K562 (cell line): ENCODE data around the gene NPHP1. TPM values are rescaled to one million over a fixed set of nuclear protein-coding genes. Genes with fewer than 3 reads are reported as not detected.

Source experiments
- ARID1B ChIP-seq: fragments of 450-650 bp; IDR thresholded peaks from 2 replicates; pipeline ENCODE4 v1.6.1; 2016; ENCODE audit warnings: antibody characterized with exemption, mild to moderate bottlenecking, inconsistent platforms
- BRF1 ChIP-seq: IDR thresholded peaks from 3 replicates; pipeline ENCODE4 v1.6.1; 2011; ENCODE audit warnings: borderline replicate concordance, mild to moderate bottlenecking; ENCODE audit not compliant: insufficient read length; ENCODE audit errors: extremely low read depth
- FOSL1 ChIP-seq: fragments of 200-800 bp; sonication (Bioruptor generic); conservative IDR thresholded peaks from 2 replicates; pipeline ENCODE4 v1.6.1; 2016; ENCODE audit warnings: missing genetic modification characterization, missing compliant biosample characterization
- FOXM1 ChIP-seq, 2 experiments: fragments of 450-650 bp in 1 of 2; sonication (generic) in 1 of 2; formaldehyde crosslinking in 1 of 2; IDR thresholded peaks; 2 replicates each; pipeline versions ENCODE4 v1.6.1 to v1.9.0; 2017 to 2022; ENCODE audit warnings: low read depth in 2 of 2, mild to moderate bottlenecking in 2 of 2, missing genetic modification reagents in 1 of 2, moderate library complexity in 1 of 2
- JUND ChIP-seq, 2 experiments: IDR thresholded peaks; 2 replicates in 1 of 2; 3 replicates in 1 of 2; pipeline ENCODE4 v1.6.1; 2011; ENCODE audit warnings: borderline replicate concordance in 2 of 2, low read depth in 2 of 2, low read length in 2 of 2, improper control_type of control experiment in 1 of 2, missing biosample characterization in 1 of 2, missing genetic modification characterization in 1 of 2, missing genetic modification reagents in 1 of 2
- KLF10 ChIP-seq: fragments of 250-450 bp; sonication (Bioruptor Pico); IDR thresholded peaks from 2 replicates; pipeline ENCODE4 v1.6.1; 2021; ENCODE audit warnings: matching md5 sums
- PHTF2 ChIP-seq: fragments of 250-450 bp; sonication (Bioruptor Pico); IDR thresholded peaks from 2 replicates; pipeline ENCODE4 v1.5.0; 2021; ENCODE audit warnings: mild to moderate bottlenecking
- PTRF ChIP-seq: fragments of 450-650 bp; IDR thresholded peaks from 2 replicates; pipeline ENCODE4 v1.6.1; 2016; ENCODE audit warnings: mild to moderate bottlenecking, missing genetic modification characterization, missing compliant biosample characterization
- SRSF3 ChIP-seq: fragments of 200-400 bp; formaldehyde crosslinking; IDR thresholded peaks from 2 replicates; pipeline ENCODE4 v1.6.1; 2016; ENCODE audit warnings: mild to moderate bottlenecking, low read length, moderate library complexity; ENCODE audit not compliant: insufficient read depth
- TAF15 ChIP-seq: fragments of 200-400 bp; formaldehyde crosslinking; IDR thresholded peaks from 2 replicates; pipeline ENCODE4 v1.6.1; 2017; ENCODE audit warnings: mild to moderate bottlenecking, low read depth, low read length, moderate library complexity
- TCFL5 ChIP-seq: fragments of 250-450 bp; sonication (Bioruptor Pico); conservative IDR thresholded peaks from 2 replicates; pipeline ENCODE4 v1.6.1; 2021; ENCODE audit warnings: mild to moderate bottlenecking, moderate library complexity, matching md5 sums
- ZNF316 ChIP-seq: fragments of 450-650 bp; IDR thresholded peaks from 2 replicates; pipeline ENCODE4 v1.6.1; 2016
- ZNF41 ChIP-seq: fragments of 250-450 bp; sonication (Bioruptor Pico); conservative IDR thresholded peaks from 2 replicates; pipeline ENCODE4 v1.4.0; 2020; ENCODE audit warnings: mild to moderate bottlenecking
- polyA plus RNA-seq, 8 experiments: library from polyadenylated mRNA; depleted of rRNA in 4 of 8; stranded (reverse) in 5 of 8; unstranded in 3 of 8; fragments of >200 nt; fragmentation: Nextera tagmentation in 2 of 8; fragmentation: Illumina TruSeq in 1 of 8; extraction: Ambion mirVana in 2 of 8; extraction: Trizol in 1 of 8; gene quantifications; 2 replicates each; pipeline versions ENCODE4 v1.2.1 to v1.2.3, GENCODE V29; 2011 to 2014; ENCODE audit warnings: inconsistent platforms in 1 of 8, missing spikeins in 1 of 8
- total RNA-seq, 7 experiments: library from RNA; depleted of rRNA in 6 of 7; stranded (reverse); fragments of >200 nt in 6 of 7; fragmentation: Illumina TruSeq in 2 of 7; extraction: Trizol in 2 of 7; gene quantifications; 2 replicates each; pipeline versions ENCODE4 v1.2.1 to v1.2.3, GENCODE V29; 2011 to 2021; ENCODE audit warnings: low replicate concordance in 1 of 7
- TF ChIP-seq, protein P1 (sequence below): fragments of 450-650 bp; IDR thresholded peaks from 2 replicates; pipeline ENCODE4 v1.6.1; 2016
- TF ChIP-seq, protein P2 (sequence below): fragments of 250-450 bp; sonication (Bioruptor Pico); IDR thresholded peaks from 2 replicates; pipeline ENCODE4 v1.4.0; 2020; ENCODE audit warnings: mild to moderate bottlenecking, moderate library complexity
- TF ChIP-seq, protein P3 (sequence below), 2 experiments: fragments of 450-650 bp; conservative IDR thresholded peaks; 2 replicates each; pipeline ENCODE4 v1.6.1; 2017; ENCODE audit warnings: mild to moderate bottlenecking in 2 of 2, moderate library complexity in 2 of 2
- TF ChIP-seq, protein P4 (sequence below): fragments of 250-450 bp; sonication (Bioruptor Pico); IDR thresholded peaks from 2 replicates; pipeline ENCODE4 v1.5.0; 2022; ENCODE audit warnings: mild to moderate bottlenecking
- TF ChIP-seq, protein P5 (sequence below), 2 experiments: fragments of 450-650 bp in 1 of 2; sonication (generic) in 1 of 2; formaldehyde crosslinking in 1 of 2; IDR thresholded peaks in 1 of 2; conservative IDR thresholded peaks in 1 of 2; 2 replicates each; pipeline versions ENCODE4 v1.6.1 to v1.8.1; 2016 to 2023; ENCODE audit warnings: mild to moderate bottlenecking in 2 of 2, moderate library complexity in 2 of 2, inconsistent platforms in 1 of 2, missing genetic modification reagents in 1 of 2

Gene NPHP1
- total and polyA plus RNA-seq, 9 of the 15 experiments (the other 6 are each of a cell fraction or from before 2014, with no cell fraction given), result 0.11 to 0.32 (median 0.20) TPM; not detected in 5

DNA sequence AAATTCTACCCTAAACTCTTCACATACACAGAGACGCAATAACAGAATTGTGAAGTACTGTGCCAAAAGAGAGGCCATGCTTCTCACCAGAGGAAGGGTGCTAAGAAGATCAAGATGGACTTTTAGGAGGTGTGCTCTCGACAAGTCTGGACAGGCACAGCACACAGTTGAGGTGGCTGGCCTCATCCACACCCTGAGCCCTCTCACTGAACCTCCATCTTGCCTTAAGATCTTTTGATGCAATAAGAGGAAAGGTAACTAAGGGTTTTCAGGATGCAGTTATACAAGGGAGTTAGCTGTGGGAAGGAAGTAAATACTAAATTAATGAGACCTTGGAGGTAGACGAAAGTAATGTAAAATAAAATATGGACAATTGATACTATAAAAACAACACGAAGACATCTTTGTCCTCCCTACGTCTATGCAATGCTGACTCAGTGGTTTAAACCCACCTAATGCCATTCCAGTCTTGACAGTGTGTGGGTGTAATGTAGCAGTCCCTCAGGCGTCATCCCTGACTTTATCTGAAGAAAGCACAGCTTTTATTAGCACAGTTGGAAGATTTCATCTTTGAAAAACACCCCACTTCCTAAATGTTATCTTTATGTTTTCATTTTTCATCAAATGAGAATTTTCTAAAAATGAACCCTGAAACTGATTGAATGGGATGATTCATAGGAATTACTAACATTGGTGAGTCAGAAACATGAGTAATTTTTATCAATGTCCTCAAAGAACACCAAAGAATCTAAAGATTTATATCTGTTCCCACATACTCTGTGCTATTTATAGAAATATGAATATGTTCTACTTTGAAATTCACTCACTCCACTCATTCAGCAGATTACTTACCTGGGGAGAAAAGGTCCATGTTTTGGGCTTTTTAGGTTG, 55.2 kb downstream of the NPHP1 start (continued):
- TF ChIP-seq, protein P1, sequence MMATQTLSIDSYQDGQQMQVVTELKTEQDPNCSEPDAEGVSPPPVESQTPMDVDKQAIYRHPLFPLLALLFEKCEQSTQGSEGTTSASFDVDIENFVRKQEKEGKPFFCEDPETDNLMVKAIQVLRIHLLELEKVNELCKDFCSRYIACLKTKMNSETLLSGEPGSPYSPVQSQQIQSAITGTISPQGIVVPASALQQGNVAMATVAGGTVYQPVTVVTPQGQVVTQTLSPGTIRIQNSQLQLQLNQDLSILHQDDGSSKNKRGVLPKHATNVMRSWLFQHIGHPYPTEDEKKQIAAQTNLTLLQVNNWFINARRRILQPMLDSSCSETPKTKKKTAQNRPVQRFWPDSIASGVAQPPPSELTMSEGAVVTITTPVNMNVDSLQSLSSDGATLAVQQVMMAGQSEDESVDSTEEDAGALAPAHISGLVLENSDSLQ, result no peak
- TF ChIP-seq, protein P2, sequence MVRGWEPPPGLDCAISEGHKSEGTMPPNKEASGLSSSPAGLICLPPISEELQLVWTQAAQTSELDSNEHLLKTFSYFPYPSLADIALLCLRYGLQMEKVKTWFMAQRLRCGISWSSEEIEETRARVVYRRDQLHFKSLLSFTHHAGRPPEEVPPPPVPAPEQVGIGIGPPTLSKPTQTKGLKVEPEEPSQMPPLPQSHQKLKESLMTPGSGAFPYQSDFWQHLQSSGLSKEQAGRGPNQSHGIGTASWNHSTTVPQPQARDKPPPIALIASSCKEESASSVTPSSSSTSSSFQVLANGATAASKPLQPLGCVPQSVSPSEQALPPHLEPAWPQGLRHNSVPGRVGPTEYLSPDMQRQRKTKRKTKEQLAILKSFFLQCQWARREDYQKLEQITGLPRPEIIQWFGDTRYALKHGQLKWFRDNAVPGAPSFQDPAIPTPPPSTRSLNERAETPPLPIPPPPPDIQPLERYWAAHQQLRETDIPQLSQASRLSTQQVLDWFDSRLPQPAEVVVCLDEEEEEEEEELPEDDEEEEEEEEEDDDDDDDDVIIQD, result no peak
- TF ChIP-seq JUND (IDR thresholded peaks at IDR 0.05; ENCODE audit: borderline replicate concordance, low read depth, low read length) (0 out of 2 replicates have a peak, but pooled peaks have one; percentile 17), JUND (tag; IDR thresholded peaks at IDR 0.05; ENCODE audit: borderline replicate concordance, low read depth, low read length) (no peak), ZNF316 (peak; percentile 23; the same call in 1 of the 2 replicates), FOSL1 (tag) (peak; percentile 95), TAF15 (no peak), PTRF (tag) (no peak), TCFL5 (CRISPR knock-in tag) (no peak), ZNF41 (CRISPR knock-in tag) (no peak), BRF1 (no peak), PHTF2 (no peak), SRSF3 (no peak), ARID1B (peak; percentile 53; the same call in 1 of the 2 replicates), KLF10 (CRISPR knock-in tag) (no peak), FOXM1 (IDR thresholded peaks at IDR 0.05; ENCODE audit: low read depth) (no peak), FOXM1 (CRISPR knock-in tag; IDR thresholded peaks at IDR 0.05; ENCODE audit: low read depth) (no peak)
- TF ChIP-seq, protein P3, sequence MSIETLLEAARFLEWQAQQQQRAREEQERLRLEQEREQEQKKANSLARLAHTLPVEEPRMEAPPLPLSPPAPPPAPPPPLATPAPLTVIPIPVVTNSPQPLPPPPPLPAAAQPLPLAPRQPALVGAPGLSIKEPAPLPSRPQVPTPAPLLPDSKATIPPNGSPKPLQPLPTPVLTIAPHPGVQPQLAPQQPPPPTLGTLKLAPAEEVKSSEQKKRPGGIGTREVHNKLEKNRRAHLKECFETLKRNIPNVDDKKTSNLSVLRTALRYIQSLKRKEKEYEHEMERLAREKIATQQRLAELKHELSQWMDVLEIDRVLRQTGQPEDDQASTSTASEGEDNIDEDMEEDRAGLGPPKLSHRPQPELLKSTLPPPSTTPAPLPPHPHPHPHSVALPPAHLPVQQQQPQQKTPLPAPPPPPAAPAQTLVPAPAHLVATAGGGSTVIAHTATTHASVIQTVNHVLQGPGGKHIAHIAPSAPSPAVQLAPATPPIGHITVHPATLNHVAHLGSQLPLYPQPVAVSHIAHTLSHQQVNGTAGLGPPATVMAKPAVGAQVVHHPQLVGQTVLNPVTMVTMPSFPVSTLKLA (conservative IDR thresholded peaks at IDR 0.05), result no peak
- TF ChIP-seq, protein P4, sequence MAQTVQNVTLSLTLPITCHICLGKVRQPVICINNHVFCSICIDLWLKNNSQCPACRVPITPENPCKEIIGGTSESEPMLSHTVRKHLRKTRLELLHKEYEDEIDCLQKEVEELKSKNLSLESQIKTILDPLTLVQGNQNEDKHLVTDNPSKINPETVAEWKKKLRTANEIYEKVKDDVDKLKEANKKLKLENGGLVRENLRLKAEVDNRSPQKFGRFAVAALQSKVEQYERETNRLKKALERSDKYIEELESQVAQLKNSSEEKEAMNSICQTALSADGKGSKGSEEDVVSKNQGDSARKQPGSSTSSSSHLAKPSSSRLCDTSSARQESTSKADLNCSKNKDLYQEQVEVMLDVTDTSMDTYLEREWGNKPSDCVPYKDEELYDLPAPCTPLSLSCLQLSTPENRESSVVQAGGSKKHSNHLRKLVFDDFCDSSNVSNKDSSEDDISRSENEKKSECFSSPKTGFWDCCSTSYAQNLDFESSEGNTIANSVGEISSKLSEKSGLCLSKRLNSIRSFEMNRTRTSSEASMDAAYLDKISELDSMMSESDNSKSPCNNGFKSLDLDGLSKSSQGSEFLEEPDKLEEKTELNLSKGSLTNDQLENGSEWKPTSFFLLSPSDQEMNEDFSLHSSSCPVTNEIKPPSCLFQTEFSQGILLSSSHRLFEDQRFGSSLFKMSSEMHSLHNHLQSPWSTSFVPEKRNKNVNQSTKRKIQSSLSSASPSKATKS, result no peak
- TF ChIP-seq, protein P5, sequence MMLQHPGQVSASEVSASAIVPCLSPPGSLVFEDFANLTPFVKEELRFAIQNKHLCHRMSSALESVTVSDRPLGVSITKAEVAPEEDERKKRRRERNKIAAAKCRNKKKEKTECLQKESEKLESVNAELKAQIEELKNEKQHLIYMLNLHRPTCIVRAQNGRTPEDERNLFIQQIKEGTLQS (IDR thresholded peaks at IDR 0.05), result peak; percentile 78
- TF ChIP-seq, protein P5 (CRISPR knock-in tag; conservative IDR thresholded peaks at IDR 0.05), result no peak
- TF ChIP-seq, all 486 proteins: peak for 11
